Testis (tissue), 2 donors: ENCODE results near the gene RFX1.

Experiments
- POLR2A ChIP-seq: fragments of 450-650 bp; IDR thresholded peaks from one replicate; pipeline ENCODE4 v1.6.1; 2017; ENCODE audit warnings: antibody characterized with exemption, mild to moderate bottlenecking, moderate library complexity
- TF ChIP-seq, protein P1 (sequence below), 3 experiments: fragments of 450-650 bp in 2 of 3; fragments of 200-600 bp in 1 of 3; sonication (generic) in 1 of 3; IDR thresholded peaks; one replicate each; pipeline ENCODE4 v1.5.1; 2016 to 2019; ENCODE audit warnings: antibody characterized with exemption in 3 of 3, mild to moderate bottlenecking in 2 of 3, moderate library complexity in 1 of 3

DNA sequence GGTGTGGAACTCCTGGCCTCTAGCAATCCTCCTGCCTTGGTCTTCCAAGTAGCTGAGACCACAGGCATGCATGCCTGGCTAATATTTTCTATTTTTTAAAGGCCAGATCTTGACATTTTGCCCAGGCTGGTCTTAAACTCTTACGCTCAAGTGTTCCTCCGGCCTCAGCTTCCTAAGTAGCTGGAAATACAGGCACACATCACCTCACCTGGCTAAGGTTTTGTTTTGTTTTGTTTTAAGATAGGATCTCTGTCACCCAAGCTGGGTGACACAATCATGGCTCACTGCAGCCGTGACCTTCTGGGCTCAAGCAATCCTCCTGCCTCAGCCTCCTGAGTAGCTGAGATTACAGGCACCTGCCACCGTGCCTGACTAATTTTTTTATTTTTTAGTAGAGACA is 16.3 kb upstream of the RFX1 start:
- TF ChIP-seq, protein P1, sequence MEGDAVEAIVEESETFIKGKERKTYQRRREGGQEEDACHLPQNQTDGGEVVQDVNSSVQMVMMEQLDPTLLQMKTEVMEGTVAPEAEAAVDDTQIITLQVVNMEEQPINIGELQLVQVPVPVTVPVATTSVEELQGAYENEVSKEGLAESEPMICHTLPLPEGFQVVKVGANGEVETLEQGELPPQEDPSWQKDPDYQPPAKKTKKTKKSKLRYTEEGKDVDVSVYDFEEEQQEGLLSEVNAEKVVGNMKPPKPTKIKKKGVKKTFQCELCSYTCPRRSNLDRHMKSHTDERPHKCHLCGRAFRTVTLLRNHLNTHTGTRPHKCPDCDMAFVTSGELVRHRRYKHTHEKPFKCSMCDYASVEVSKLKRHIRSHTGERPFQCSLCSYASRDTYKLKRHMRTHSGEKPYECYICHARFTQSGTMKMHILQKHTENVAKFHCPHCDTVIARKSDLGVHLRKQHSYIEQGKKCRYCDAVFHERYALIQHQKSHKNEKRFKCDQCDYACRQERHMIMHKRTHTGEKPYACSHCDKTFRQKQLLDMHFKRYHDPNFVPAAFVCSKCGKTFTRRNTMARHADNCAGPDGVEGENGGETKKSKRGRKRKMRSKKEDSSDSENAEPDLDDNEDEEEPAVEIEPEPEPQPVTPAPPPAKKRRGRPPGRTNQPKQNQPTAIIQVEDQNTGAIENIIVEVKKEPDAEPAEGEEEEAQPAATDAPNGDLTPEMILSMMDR (IDR thresholded peaks at IDR 0.05) = no peak
- no peak for TF ChIP-seq POLR2A
